ENCODE data around the gene PTPRN2.

PTPRN2 gene

GRCh38 chr7:158248816-158249215, 338.8 kb downstream of the PTPRN2 start:
- in situ Hi-C loops (cut with HindIII; ENCODE audit: low sequenced_read_pairs) = loop anchor here (10.0 kb wide), 1 partner anchor 46 kb away; no protein-coding TSS in a partner anchor

DNA sequence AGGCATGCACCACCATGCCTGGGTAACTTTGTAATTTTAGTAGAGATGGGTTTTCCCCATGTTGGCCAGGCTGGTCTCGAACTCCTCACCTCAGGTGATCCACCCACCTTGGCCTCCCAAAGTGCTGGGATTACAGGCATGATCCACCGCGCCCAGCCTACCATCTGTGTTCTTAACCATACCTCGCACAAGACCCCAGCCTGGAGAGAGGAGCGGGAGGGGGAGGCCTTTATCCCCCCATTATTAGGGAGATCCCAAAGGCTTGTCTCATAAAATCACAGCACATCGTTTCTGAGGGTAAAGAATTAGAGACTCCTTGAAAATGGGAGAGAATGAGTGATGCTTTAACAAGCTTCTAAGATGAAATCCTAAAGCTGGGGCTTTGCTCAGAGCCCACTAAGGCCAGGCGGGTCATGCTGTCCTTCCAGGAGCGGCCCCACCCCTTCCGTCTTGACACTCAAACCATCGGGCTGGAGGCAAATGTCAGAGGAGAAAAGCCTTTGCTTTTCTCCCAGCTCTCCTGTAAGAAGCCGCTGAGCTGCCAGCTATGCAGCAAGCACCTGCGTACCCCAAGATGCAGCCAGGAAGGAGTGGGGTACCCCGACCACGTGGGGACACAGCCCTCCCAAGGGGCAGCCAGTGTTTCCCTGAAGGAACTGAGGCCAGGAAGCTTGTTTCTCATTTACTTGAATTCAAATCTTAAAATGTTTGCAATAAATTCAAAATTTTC, 339.7 kb downstream of the PTPRN2 start:
- in situ Hi-C loops (cut with HindIII; ENCODE audit: low sequenced_read_pairs) = loop anchor here (10.0 kb wide), 1 partner anchor 47 kb away; no protein-coding TSS in a partner anchor

DNA sequence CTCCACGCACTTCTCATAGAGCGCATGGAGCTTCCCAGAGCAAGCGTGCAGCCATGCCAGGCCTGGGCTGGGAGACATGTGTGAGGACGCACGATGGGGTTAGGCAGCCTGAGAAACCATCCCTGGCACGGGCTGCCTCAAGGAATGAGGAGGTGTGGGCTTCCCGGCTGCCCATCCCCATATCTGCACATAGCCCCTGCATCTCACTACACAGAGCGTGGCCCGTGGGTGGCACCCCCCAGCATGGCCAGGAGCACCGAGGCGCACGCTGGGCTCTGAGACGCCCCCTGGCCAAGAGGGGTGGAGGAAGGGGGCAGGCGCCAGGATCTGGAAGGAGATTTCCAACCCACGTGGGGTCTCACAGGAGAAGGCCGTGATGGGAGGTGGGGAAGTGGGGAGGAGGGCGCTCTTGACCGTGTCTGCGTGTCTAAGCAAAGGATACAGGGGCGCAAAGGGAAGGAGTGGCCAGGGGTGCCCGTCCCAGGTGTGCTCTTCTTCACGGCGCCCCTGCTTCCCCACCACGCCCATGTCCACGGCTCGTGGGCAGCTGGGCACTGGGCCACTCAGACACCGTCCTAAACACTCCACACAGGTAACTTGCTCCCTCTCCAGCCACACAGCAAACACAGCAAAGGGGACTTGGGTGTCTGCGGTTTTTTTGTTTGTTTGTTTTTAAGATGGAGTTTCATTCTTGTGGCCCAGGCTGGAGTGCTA, 340.5 kb downstream of the PTPRN2 start:
- in situ Hi-C loops (cut with HindIII; ENCODE audit: low sequenced_read_pairs) = loop anchor here (10.0 kb wide), 1 partner anchor 48 kb away; no protein-coding TSS in a partner anchor

GRCh38 chr7:158246272-158246959, 341.2 kb downstream of the PTPRN2 start:
- in situ Hi-C loops (cut with HindIII; ENCODE audit: low sequenced_read_pairs) = loop anchor here (10.0 kb wide), 1 partner anchor 48 kb away; no protein-coding TSS in a partner anchor

- in situ Hi-C loops (cut with HindIII; ENCODE audit: low sequenced_read_pairs) = loop anchor here (10.0 kb wide), 1 partner anchor 49 kb away; no protein-coding TSS in a partner anchor
Measured at GRCh38 chr7:158245724-158246041, 341.9 kb downstream of the PTPRN2 start.

GRCh38 chr7:158244873-158245723, 342.5 kb downstream of the PTPRN2 start:
- in situ Hi-C loops (cut with HindIII; ENCODE audit: low sequenced_read_pairs) = loop anchor here (10.0 kb wide), 1 partner anchor 50 kb away; no protein-coding TSS in a partner anchor

GRCh38 chr7:158244430-158244829, 343.2 kb downstream of the PTPRN2 start:
- in situ Hi-C loops (cut with HindIII; ENCODE audit: low sequenced_read_pairs) = loop anchor here (10.0 kb wide), 1 partner anchor 50 kb away; no protein-coding TSS in a partner anchor

GRCh38 chr7:158241919-158242318, 345.7 kb downstream of the PTPRN2 start:
- in situ Hi-C loops (cut with HindIII; ENCODE audit: low sequenced_read_pairs) = loop anchor here (10.0 kb wide), 1 partner anchor 53 kb away; no protein-coding TSS in a partner anchor

- in situ Hi-C loops (cut with HindIII; ENCODE audit: low sequenced_read_pairs) = loop anchor here (10.0 kb wide), 1 partner anchor 54 kb away; no protein-coding TSS in a partner anchor
Measured at GRCh38 chr7:158240801-158241200, 346.8 kb downstream of the PTPRN2 start.

GRCh38 chr7:158239290-158239981, 348.2 kb downstream of the PTPRN2 start:
- in situ Hi-C loops (cut with HindIII; ENCODE audit: low sequenced_read_pairs) = loop anchor here (5.0 kb wide), 1 partner anchor 82 kb away; no protein-coding TSS in a partner anchor

GRCh38 chr7:158238616-158239289, 348.9 kb downstream of the PTPRN2 start:
- in situ Hi-C loops (cut with HindIII; ENCODE audit: low sequenced_read_pairs) = loop anchor here (5.0 kb wide), 1 partner anchor 81 kb away; no protein-coding TSS in a partner anchor

GRCh38 chr7:158237672-158238335, 349.8 kb downstream of the PTPRN2 start:
- in situ Hi-C loops (cut with HindIII; ENCODE audit: low sequenced_read_pairs) = loop anchor here (5.0 kb wide), 1 partner anchor 81 kb away; no protein-coding TSS in a partner anchor

DNA sequence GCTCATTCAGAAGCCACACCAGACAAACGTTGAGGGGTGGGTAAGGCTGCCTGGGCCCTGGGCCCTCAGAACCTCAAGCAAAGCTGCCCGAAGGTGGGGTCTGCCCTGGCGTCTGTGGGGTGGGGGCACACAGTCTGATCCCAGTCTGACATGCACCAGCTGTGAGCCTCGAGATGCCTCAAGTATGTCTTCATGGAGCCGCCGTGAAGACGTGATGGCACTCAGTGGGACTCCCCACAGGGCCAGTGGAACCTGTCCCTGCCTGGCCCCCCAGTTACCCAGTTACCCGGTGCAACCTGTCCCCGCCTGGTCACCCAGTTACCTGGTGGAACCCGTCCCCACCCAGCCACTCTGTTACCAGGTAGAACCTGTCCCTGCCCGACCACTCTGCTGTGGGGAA, 351.2 kb downstream of the PTPRN2 start:
- in situ Hi-C loops (cut with HindIII; ENCODE audit: low sequenced_read_pairs) = loop anchor here (5.0 kb wide), 1 partner anchor 79 kb away; no protein-coding TSS in a partner anchor

- in situ Hi-C loops (cut with HindIII; ENCODE audit: low sequenced_read_pairs) = loop anchor here (5.0 kb wide), 1 partner anchor 79 kb away; no protein-coding TSS in a partner anchor
Measured at GRCh38 chr7:158235862-158236261, 351.8 kb downstream of the PTPRN2 start.

DNA sequence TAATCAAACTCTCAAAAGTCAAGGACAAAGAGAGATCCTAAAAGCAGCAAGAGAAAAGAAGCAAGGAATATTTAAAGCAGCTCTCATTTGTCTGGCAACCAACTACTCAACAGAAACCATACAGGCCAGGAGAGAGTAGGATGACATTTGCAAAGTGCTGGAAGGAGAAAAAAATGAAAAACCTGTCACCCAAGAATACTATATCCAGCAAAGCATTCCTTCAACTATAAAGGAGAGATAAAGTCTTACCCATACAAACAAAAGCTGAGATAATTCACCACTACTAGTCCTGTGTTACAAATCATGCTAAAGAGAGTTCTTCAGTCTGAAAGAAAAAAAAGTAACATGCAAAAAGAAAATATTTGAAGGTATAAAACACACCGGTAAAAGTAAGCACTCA, 357.7 kb downstream of the PTPRN2 start:
- in situ Hi-C loops (cut with HindIII; ENCODE audit: low sequenced_read_pairs) = no loop called here

DNA sequence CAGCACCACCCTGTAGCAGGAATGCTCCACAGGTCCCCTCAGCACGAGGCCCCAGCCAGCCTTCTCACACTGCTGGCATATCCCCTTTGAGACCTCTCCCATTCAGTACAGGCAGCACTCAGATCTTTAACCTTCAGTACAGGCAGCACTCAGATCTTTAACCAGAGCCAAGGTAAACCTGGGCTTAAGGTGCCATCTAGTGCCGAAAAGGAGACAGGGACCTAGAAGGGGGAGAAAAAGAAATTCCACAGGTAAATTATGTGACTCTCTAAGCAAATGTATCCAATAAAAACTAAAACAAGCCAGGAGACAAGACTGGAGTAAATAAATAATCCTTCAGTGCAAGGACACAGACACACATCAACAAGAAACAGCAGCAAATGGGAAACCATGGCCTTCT, 358.6 kb downstream of the PTPRN2 start:
- in situ Hi-C loops (cut with HindIII; ENCODE audit: low sequenced_read_pairs) = no loop called here

- in situ Hi-C loops (cut with HindIII; ENCODE audit: low sequenced_read_pairs) = no loop called here
Measured at GRCh38 chr7:158228131-158228530, 359.5 kb downstream of the PTPRN2 start.

GRCh38 chr7:158227258-158227984, 360.2 kb downstream of the PTPRN2 start:
- in situ Hi-C loops (cut with HindIII; ENCODE audit: low sequenced_read_pairs) = no loop called here
